OCI-LY3 (cell line): Measurements from ENCODE around the gene ZNF830.

ENCODE experiments used
- H2AFZ ChIP-seq: fragments of 200-600, 300-600 bp; shearing (Covaris generic); 2 replicates; pipeline ENCODE4 v1.6.0; 2014; ENCODE audit warnings: antibody characterized with exemption, low read depth, low read length
- H3K27ac ChIP-seq: fragments of 200-600, 300-600 bp; sonication (generic); 2 replicates; pipeline ENCODE4 v1.5.1; 2014; ENCODE audit warnings: mild to moderate bottlenecking, low read length, moderate library complexity, mixed read lengths
- H3K27me3 ChIP-seq: fragments of 200-600, 300-600 bp; sonication (generic); 2 replicates; pipeline ENCODE4 v1.6.1; 2014; ENCODE audit warnings: low read depth, low read length, mixed read lengths
- H3K36me3 ChIP-seq: fragments of 200-600, 300-600 bp; sonication (generic); replicated peaks from 2 replicates; pipeline ENCODE3; 2014; ENCODE audit warnings: low read depth, low read length, mixed read lengths
- H3K4me1 ChIP-seq: fragments of 300-600, 200-600 bp; sonication (generic); 2 replicates; pipeline ENCODE4 v1.6.1; 2014; ENCODE audit warnings: low read length, mixed read lengths
- H3K4me2 ChIP-seq: fragments of 200-600, 300-600 bp; sonication (generic); 2 replicates; pipeline ENCODE4 v1.6.1; 2014; ENCODE audit warnings: low read length, mixed read lengths
- H3K4me3 ChIP-seq: fragments of 300-600, 200-600 bp; sonication (generic); 2 replicates; pipeline ENCODE4 v1.5.1; 2014; ENCODE audit warnings: antibody characterized with exemption, mild to moderate bottlenecking, low read length, moderate library complexity
- H3K79me2 ChIP-seq: fragments of 300-600, 200-600 bp; shearing (Covaris generic); 2 replicates; pipeline ENCODE4 v1.6.1; 2014; ENCODE audit warnings: mild to moderate bottlenecking, low read length, mixed read lengths
- H3K9ac ChIP-seq: fragments of 300-600, 200-600 bp; shearing (Covaris generic); 2 replicates; pipeline ENCODE4 v1.6.0; 2014; ENCODE audit warnings: mild to moderate bottlenecking, low read length, moderate library complexity
- H3K9me3 ChIP-seq: fragments of 200-600, 300-600 bp; shearing (Covaris generic); 2 replicates; pipeline ENCODE4 v1.6.1; 2014; ENCODE audit warnings: low read length, mixed read lengths; ENCODE audit not compliant: insufficient read depth
- H4K20me1 ChIP-seq: fragments of 200-600, 300-600 bp; sonication (generic); 2 replicates; pipeline ENCODE4 v1.6.1; 2016; ENCODE audit warnings: low read length, mixed read lengths; ENCODE audit not compliant: insufficient read depth
- CTCF ChIP-seq: fragments of 200-600, 300-600 bp; sonication (generic); IDR thresholded peaks from 2 replicates; pipeline ENCODE4 v1.5.1; 2014; ENCODE audit warnings: antibody characterized with exemption, low read length, low read depth
- EZH2phosphoT487 ChIP-seq: fragments of 200-600 bp; shearing (Covaris generic); IDR thresholded peaks from 2 replicates; pipeline ENCODE4 v1.6.1; 2018; ENCODE audit warnings: antibody characterized with exemption, mixed run types, low read depth

Gene ZNF830

GRCh38 chr17:35003778-35004177, 42.4 kb downstream of the ZNF830 start:
- Histone ChIP-seq H3K9ac (no peak overlapping the region), H3K27ac (no peak overlapping the region), H3K4me3 (no peak overlapping the region), H2AFZ (no peak overlapping the region), H3K9me3 (no peaks in the 10 kb centered on the region), H3K36me3 (peaks cover 47% of the 10 kb centered on the region), H3K79me2 (no peaks in the 10 kb centered on the region), H3K27me3 (no peaks in the 10 kb centered on the region), H3K4me1 (no peaks in the 10 kb centered on the region), H3K4me2 (no peak overlapping the region), H4K20me1 (no peaks in the 10 kb centered on the region)
- no peak for TF ChIP-seq EZH2phosphoT487
- TF ChIP-seq CTCF, result no peak

GRCh38 chr17:35006345-35006744, 45.0 kb downstream of the ZNF830 start:
- Histone ChIP-seq H3K9ac (no peak overlapping the region), H3K27ac (no peak overlapping the region), H2AFZ (no peak overlapping the region), H3K4me1 (no peaks in the 10 kb centered on the region), H3K4me3 (no peak overlapping the region), H4K20me1 (no peaks in the 10 kb centered on the region), H3K4me2 (no peak overlapping the region), H3K27me3 (no peaks in the 10 kb centered on the region), H3K36me3 (peaks cover 54% of the 10 kb centered on the region), H3K79me2 (no peaks in the 10 kb centered on the region), H3K9me3 (no peaks in the 10 kb centered on the region)
- no peak for TF ChIP-seq CTCF
- TF ChIP-seq EZH2phosphoT487, result no peak

GRCh38 chr17:35006961-35007360, 45.6 kb downstream of the ZNF830 start:
- no peaks in the 10 kb centered on the region for H3K9me3 ChIP-seq
- H3K27ac ChIP-seq, result no peak overlapping the region
- no peaks in the 10 kb centered on the region for H4K20me1 ChIP-seq
- H3K36me3 ChIP-seq, result peaks cover 55% of the 10 kb centered on the region
- no peak overlapping the region for H2AFZ ChIP-seq
- TF ChIP-seq CTCF (no peak), EZH2phosphoT487 (no peak)
- H3K4me2 ChIP-seq, result no peak overlapping the region
- H3K9ac ChIP-seq, result no peak overlapping the region
- no peaks in the 10 kb centered on the region for H3K4me1 ChIP-seq
- H3K4me3 ChIP-seq, result no peak overlapping the region
- H3K79me2 ChIP-seq, result no peaks in the 10 kb centered on the region
- H3K27me3 ChIP-seq, result no peaks in the 10 kb centered on the region

- no peak overlapping the region for H3K9ac ChIP-seq
- H3K4me3 ChIP-seq, result no peak overlapping the region
- H3K79me2 ChIP-seq, result no peaks in the 10 kb centered on the region
- H3K36me3 ChIP-seq, result peaks cover 50% of the 10 kb centered on the region
- no peak overlapping the region for H3K4me2 ChIP-seq
- no peak for TF ChIP-seq CTCF
- no peak for TF ChIP-seq EZH2phosphoT487
- no peaks in the 10 kb centered on the region for H3K27me3 ChIP-seq
- H3K27ac ChIP-seq, result no peak overlapping the region
- H4K20me1 ChIP-seq, result no peaks in the 10 kb centered on the region
- no peak overlapping the region for H2AFZ ChIP-seq
- H3K4me1 ChIP-seq, result no peaks in the 10 kb centered on the region
- H3K9me3 ChIP-seq, result no peaks in the 10 kb centered on the region
Measured at GRCh38 chr17:35010093-35010492, 48.8 kb downstream of the ZNF830 start.
